HepG2 (cell line): ENCODE measurements around the gene NDC80. TPM values are rescaled to one million over a fixed set of nuclear protein-coding genes. Genes with fewer than 3 reads are reported as not detected.
A peak's percentile ranks its signal among the peaks of the same experiment; 100 is the strongest.

ENCODE experiments used
- ATAC-seq: fragments of 200-7000 bp; cut with Tn5 transposase; 3 replicates; pipeline ENCODE4 v1.9.1; 2020; ENCODE audit warnings: mild to moderate bottlenecking, moderate library complexity
- BruUV-seq: library from RNA; stranded (reverse); fragments of 400-500 nt; replicated peaks from 2 replicates; lab custom pipeline; 2021; lab: Mats Ljungman, UMichigan
- CTCF ChIA-PET: fragments of 300-600 bp; formaldehyde crosslinking; extraction: SDS; loops from one replicate; lab custom pipeline; 2021; ENCODE audit warnings: low total read pairs, inconsistent platforms, low intra/inter-chr PET ratio; lab: Yijun Ruan, JAX
- POLR2A ChIA-PET: fragments of 350-600 bp; sonication (Branson Sonifier 250); formaldehyde crosslinking; loops from one replicate; lab custom pipeline; 2020; ENCODE audit warnings: antibody characterized with exemption, inconsistent platforms; lab: Yijun Ruan, JAX
- DNase-seq: peaks from one replicate; pipeline ENCODE4 v3.0.0-alpha.2; 2015; ENCODE audit warnings: low spot score
- FAIRE-seq: peaks from 3 replicates; lab custom pipeline; 2011; peaks lifted over from hg19 to GRCh38; lab: Jason Lieb, UNC
- H2AFZ ChIP-seq: one replicate; pipeline ENCODE4 v1.6.1; 2011; ENCODE audit warnings: low read length, inconsistent platforms
- H3K27ac ChIP-seq: fragments of 300-600 bp; 3 replicates; pipeline ENCODE4 v1.8.0; 2011; ENCODE audit warnings: mixed run types, mild to moderate bottlenecking, mixed read lengths, low read length, inconsistent platforms; ENCODE audit not compliant: insufficient read depth; ENCODE audit errors: extremely low read length
- H3K27me3 ChIP-seq, 2 experiments: fragments of 200-600 bp in 1 of 2; 2 replicates in 1 of 2; 3 replicates in 1 of 2; pipeline versions ENCODE4 v1.6.0 to v1.8.0; 2011; ENCODE audit warnings: low read length in 2 of 2, mild to moderate bottlenecking in 2 of 2, moderate library complexity in 2 of 2, inconsistent platforms in 1 of 2; ENCODE audit not compliant: insufficient read depth in 2 of 2, control insufficient read depth in 1 of 2
- H3K36me3 ChIP-seq, 2 experiments: fragments of 200-600 bp in 1 of 2; replicated peaks in 1 of 2; 2 replicates in 1 of 2; 3 replicates in 1 of 2; pipeline versions ENCODE4 v1.5.1 to v1.8.0; 2011; ENCODE audit warnings: low read length in 2 of 2, inconsistent platforms in 1 of 2; ENCODE audit not compliant: insufficient read depth in 2 of 2, control insufficient read depth in 1 of 2
- H3K4me1 ChIP-seq: 2 replicates; pipeline ENCODE4 v1.5.1; 2012; ENCODE audit warnings: low read length, inconsistent platforms; ENCODE audit not compliant: insufficient read depth
- H3K4me2 ChIP-seq: 2 replicates; pipeline ENCODE4 v1.6.0; 2011; ENCODE audit warnings: low read depth, low read length, inconsistent platforms
- H3K4me3 ChIP-seq, 3 experiments: fragments of 200-600 bp in 1 of 3; sonication (generic), shearing (Covaris generic) in 1 of 3; replicated peaks in 1 of 3; 2 replicates each; pipeline ENCODE4 v1.5.1; 2011 to 2016; ENCODE audit warnings: low read length in 3 of 3, inconsistent platforms in 2 of 3, low read depth in 2 of 3, mild to moderate bottlenecking in 2 of 3, control low read depth in 1 of 3, mixed read lengths in 1 of 3; ENCODE audit not compliant: insufficient read depth in 1 of 3
- H3K79me2 ChIP-seq: one replicate; pipeline ENCODE4 v1.6.1; 2011; ENCODE audit warnings: low read length, inconsistent platforms; ENCODE audit not compliant: insufficient read depth
- H3K9ac ChIP-seq: 2 replicates; pipeline ENCODE4 v1.6.0; 2011; ENCODE audit warnings: mild to moderate bottlenecking, low read depth, low read length, inconsistent platforms; ENCODE audit not compliant: insufficient read depth
- H3K9me3 ChIP-seq: 2 replicates; pipeline ENCODE4 v1.5.1; 2012; ENCODE audit warnings: mild to moderate bottlenecking, low read length
- H4K20me1 ChIP-seq: 2 replicates; pipeline ENCODE4 v1.6.0; 2011; ENCODE audit warnings: inconsistent platforms, mild to moderate bottlenecking, low read length, moderate library complexity; ENCODE audit not compliant: insufficient read depth
- ZNF777 ChIP-seq: sonication (generic); formaldehyde crosslinking; IDR thresholded peaks from 2 replicates; pipeline ENCODE4 v1.4.0; 2020; ENCODE audit warnings: missing genetic modification reagents
- WGBS: methylation state at CpG from one replicate; pipeline ENCODE4 v1.1.6; 2017; ENCODE audit warnings: low lambda C conversion rate; 5-methylcytosine and 5-hydroxymethylcytosine counted together
- in situ Hi-C: cut with HindIII; loops from 2 replicates; pipeline ENCODE4 v1.10.0; 2017; ENCODE audit warnings: low pct_unique_long_range_greater_than_20kb; ENCODE audit not compliant: extremely low pct_ligation_motif_present
- intact Hi-C: fragments of 100-400 bp; cut with micrococcal nuclease; formaldehyde crosslinking; loops from one replicate; pipeline ENCODE4 v1.10.0; 2022; ENCODE audit not compliant: unreplicated experiment
- polyA plus RNA-seq, 8 experiments: library from polyadenylated mRNA; depleted of rRNA in 3 of 8; stranded (reverse) in 7 of 8; unstranded in 1 of 8; fragments of >200 nt; fragmentation: Illumina TruSeq in 4 of 8; extraction: Trizol in 4 of 8; gene quantifications; 2 replicates each; pipeline versions ENCODE4 v1.2.1 to v1.2.3, GENCODE V29; 2011 to 2016; ENCODE audit warnings: low read depth in 4 of 8, missing spikeins in 1 of 8, mixed read lengths in 1 of 8; ENCODE audit not compliant: insufficient read depth in 1 of 8
- total RNA-seq, 5 experiments: library from RNA; depleted of rRNA; stranded (reverse); fragments of >200 nt; fragmentation: Illumina TruSeq; extraction: Trizol; gene quantifications; 2 replicates each; pipeline ENCODE4 v1.2.3, GENCODE V29; 2016; ENCODE audit warnings: low read depth in 1 of 5
- TF ChIP-seq, protein P1 (sequence below), 2 experiments: sonication (generic) in 1 of 2; formaldehyde crosslinking in 1 of 2; IDR thresholded peaks; 2 replicates each; pipeline versions ENCODE4 v1.6.1 to v1.9.0; 2014 to 2022; ENCODE audit warnings: antibody characterized with exemption in 1 of 2, borderline replicate concordance in 1 of 2, inconsistent platforms in 1 of 2, low read depth in 1 of 2, missing genetic modification reagents in 1 of 2
- TF ChIP-seq, protein P2 (sequence below): sonication (generic); formaldehyde crosslinking; IDR thresholded peaks from 2 replicates; pipeline ENCODE4 v1.4.0; 2020; ENCODE audit warnings: missing genetic modification reagents, borderline replicate concordance
- TF ChIP-seq, protein P3 (sequence below): sonication (generic); formaldehyde crosslinking; IDR thresholded peaks from 2 replicates; pipeline ENCODE4 v1.4.0; 2020; ENCODE audit warnings: mild to moderate bottlenecking, missing genetic modification reagents
- TF ChIP-seq, protein P4 (sequence below): sonication (generic); formaldehyde crosslinking; IDR thresholded peaks from 2 replicates; pipeline ENCODE4 v1.8.1; 2023; ENCODE audit warnings: mild to moderate bottlenecking, missing genetic modification reagents

NDC80 gene
- total and polyA plus RNA-seq, 2 of the 13 experiments (the other 11 are each of a cell fraction or from before 2014, with no cell fraction given): 9.6 to 33.0 TPM

DNA sequence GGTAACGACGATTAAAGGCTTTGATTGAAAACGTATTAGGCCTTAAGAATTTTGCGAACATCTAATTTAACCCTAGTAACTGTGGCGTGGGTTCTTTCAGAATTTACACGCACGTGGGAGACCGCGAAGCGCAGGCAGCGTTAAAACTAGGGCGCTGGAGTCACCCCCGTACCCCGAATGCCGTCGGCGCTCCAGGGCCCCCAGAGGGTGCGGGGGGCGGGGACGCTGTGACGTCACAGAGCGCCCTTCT, 83.5 kb downstream of the NDC80 start:
- intact Hi-C loops (loop anchor here (2.0 kb wide), 1 partner anchor 82 kb away; no protein-coding TSS in a partner anchor), in situ Hi-C loops (no loop called here)
- Histone ChIP-seq H3K36me3 (no peaks in the 10 kb centered on the region; a peak in 2 of 5 replicates), H3K9ac (peak overlapping the region; percentile 93), H3K4me3 (peak overlapping the region; percentile 88 to 91 (median 89)), H4K20me1 (peaks cover 31% of the 10 kb centered on the region), H3K79me2 (peaks cover 39% of the 10 kb centered on the region), H3K27ac (peak overlapping the region; percentile 94), H3K9me3 (no peaks in the 10 kb centered on the region), H2AFZ (no peak overlapping the region), H3K4me1 (peaks cover 32% of the 10 kb centered on the region), H3K27me3 (no peaks in the 10 kb centered on the region; a peak in 1 of 5 replicates), H3K4me2 (peak overlapping the region; percentile 87)
- FAIRE-seq: no peak
- no TSS peak for BruUV-seq
- no peak for ATAC-seq
- ChIA-PET POLR2A (interaction anchor here (1.3 to 1.5 kb wide), 3 partner anchors 13 to 251 kb away, joined by 4 to 5 read pairs (median 4); no protein-coding TSS in a partner anchor), CTCF (no interaction called here)
- no peak for DNase-seq
- WGBS: 77% methylated on average over 11 of the region's 22 CpGs
- peak; percentile 50; the same call in 1 of the 2 replicates for TF ChIP-seq ZNF777 (CRISPR knock-in tag)
- TF ChIP-seq, protein P1, sequence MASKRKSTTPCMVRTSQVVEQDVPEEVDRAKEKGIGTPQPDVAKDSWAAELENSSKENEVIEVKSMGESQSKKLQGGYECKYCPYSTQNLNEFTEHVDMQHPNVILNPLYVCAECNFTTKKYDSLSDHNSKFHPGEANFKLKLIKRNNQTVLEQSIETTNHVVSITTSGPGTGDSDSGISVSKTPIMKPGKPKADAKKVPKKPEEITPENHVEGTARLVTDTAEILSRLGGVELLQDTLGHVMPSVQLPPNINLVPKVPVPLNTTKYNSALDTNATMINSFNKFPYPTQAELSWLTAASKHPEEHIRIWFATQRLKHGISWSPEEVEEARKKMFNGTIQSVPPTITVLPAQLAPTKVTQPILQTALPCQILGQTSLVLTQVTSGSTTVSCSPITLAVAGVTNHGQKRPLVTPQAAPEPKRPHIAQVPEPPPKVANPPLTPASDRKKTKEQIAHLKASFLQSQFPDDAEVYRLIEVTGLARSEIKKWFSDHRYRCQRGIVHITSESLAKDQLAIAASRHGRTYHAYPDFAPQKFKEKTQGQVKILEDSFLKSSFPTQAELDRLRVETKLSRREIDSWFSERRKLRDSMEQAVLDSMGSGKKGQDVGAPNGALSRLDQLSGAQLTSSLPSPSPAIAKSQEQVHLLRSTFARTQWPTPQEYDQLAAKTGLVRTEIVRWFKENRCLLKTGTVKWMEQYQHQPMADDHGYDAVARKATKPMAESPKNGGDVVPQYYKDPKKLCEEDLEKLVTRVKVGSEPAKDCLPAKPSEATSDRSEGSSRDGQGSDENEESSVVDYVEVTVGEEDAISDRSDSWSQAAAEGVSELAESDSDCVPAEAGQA (IDR thresholded peaks at IDR 0.05; ENCODE audit: low read depth): peak; percentile 81
- TF ChIP-seq, protein P1 (CRISPR knock-in tag; IDR thresholded peaks at IDR 0.05; ENCODE audit: borderline replicate concordance): no peak
- TF ChIP-seq, protein P2, sequence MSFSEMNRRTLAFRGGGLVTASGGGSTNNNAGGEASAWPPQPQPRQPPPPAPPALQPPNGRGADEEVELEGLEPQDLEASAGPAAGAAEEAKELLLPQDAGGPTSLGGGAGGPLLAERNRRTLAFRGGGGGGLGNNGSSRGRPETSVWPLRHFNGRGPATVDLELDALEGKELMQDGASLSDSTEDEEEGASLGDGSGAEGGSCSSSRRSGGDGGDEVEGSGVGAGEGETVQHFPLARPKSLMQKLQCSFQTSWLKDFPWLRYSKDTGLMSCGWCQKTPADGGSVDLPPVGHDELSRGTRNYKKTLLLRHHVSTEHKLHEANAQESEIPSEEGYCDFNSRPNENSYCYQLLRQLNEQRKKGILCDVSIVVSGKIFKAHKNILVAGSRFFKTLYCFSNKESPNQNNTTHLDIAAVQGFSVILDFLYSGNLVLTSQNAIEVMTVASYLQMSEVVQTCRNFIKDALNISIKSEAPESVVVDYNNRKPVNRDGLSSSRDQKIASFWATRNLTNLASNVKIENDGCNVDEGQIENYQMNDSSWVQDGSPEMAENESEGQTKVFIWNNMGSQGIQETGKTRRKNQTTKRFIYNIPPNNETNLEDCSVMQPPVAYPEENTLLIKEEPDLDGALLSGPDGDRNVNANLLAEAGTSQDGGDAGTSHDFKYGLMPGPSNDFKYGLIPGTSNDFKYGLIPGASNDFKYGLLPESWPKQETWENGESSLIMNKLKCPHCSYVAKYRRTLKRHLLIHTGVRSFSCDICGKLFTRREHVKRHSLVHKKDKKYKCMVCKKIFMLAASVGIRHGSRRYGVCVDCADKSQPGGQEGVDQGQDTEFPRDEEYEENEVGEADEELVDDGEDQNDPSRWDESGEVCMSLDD: peak; percentile 96
- TF ChIP-seq, protein P3, sequence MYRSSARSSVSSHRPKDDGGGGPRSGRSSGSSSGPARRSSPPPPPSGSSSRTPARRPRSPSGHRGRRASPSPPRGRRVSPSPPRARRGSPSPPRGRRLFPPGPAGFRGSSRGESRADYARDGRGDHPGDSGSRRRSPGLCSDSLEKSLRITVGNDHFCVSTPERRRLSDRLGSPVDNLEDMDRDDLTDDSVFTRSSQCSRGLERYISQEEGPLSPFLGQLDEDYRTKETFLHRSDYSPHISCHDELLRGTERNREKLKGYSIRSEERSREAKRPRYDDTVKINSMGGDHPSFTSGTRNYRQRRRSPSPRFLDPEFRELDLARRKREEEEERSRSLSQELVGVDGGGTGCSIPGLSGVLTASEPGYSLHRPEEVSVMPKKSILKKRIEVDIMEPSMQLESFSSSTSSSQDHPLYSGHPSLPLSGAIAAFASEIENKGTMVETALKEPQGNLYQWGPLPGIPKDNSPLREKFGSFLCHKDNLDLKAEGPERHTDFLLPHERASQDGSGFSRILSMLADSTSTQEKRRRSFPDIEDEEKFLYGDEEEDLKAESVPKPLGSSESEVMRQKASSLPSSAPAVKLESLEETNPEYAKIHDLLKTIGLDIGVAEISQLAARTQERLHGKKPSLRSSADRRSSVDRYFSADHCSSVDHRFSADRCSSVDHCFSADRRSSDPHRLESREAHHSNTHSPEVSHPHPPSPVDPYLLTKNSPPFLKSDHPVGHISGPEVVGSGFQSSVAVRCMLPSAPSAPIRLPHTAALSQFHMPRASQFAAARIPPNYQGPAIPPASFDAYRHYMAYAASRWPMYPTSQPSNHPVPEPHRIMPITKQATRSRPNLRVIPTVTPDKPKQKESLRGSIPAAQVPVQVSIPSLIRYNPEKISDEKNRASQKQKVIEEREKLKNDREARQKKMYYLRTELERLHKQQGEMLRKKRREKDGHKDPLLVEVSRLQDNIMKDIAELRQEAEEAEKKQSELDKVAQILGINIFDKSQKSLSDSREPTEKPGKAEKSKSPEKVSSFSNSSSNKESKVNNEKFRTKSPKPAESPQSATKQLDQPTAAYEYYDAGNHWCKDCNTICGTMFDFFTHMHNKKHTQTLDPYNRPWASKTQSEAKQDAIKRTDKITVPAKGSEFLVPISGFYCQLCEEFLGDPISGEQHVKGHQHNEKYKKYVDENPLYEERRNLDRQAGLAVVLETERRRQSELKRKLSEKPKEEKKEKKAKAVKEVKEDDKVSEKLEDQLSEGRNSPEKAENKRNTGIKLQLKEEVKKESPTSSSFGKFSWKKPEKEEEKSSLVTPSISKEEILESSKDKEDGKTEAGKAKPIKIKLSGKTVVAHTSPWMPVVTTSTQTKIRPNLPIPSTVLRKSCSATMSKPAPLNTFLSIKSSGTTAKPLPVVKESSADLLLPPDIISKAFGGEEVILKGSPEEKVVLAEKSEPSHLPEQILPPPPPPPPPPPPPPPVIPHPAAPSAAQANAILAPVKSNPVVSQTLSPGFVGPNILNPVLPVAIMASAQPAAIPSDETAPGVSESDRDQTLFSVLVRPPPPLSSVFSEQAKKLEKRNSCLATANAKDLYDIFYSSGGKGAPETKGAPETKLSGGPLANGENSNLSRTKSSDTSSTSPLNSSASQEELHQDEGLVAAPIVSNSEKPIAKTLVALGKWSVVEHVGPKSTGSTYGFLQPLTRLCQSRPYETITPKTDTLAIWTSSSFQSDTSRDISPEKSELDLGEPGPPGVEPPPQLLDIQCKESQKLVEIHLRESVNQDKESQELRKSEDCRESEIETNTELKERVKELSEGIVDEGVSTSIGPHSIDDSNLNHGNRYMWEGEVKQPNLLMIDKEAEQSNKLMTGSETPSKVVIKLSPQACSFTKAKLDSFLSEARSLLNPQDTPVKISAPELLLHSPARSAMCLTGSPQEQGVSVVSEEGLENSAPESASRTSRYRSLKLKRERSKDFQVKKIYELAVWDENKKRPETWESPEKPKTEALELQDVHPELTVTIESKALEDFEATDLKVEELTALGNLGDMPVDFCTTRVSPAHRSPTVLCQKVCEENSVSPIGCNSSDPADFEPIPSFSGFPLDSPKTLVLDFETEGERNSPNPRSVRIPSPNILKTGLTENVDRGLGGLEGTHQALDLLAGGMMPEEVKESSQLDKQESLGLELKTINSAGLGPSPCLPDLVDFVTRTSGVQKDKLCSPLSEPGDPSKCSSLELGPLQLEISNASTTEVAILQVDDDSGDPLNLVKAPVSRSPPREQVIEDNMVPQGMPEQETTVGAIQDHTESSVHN (CRISPR knock-in tag): no peak
- TF ChIP-seq, protein P4, sequence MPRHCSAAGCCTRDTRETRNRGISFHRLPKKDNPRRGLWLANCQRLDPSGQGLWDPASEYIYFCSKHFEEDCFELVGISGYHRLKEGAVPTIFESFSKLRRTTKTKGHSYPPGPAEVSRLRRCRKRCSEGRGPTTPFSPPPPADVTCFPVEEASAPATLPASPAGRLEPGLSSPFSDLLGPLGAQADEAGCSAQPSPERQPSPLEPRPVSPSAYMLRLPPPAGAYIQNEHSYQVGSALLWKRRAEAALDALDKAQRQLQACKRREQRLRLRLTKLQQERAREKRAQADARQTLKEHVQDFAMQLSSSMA (CRISPR knock-in tag): no peak
